Measurements from ENCODE around the gene TAOK2.

- TF ChIP-seq CTCF (IDR thresholded peaks at IDR 0.05) (no peak), POLR2A (IDR thresholded peaks at IDR 0.05) (no peak)
Observed at GRCh38 chr16:29963021-29963743, 10.5 kb upstream of the TAOK2 start.

Measured in tibial nerve (tissue), 3 donors.